GM12878 (cell line): ENCODE measurements around the gene PLAC8. TPM values are rescaled to one million over a fixed set of nuclear protein-coding genes. Genes with fewer than 3 reads are reported as not detected.

Experiments
- ATAC-seq: fragments of 200-7000 bp; cut with Tn5 transposase; 3 replicates; pipeline ENCODE4 v1.9.1; 2020; ENCODE audit warnings: mild to moderate bottlenecking, moderate library complexity
- BruUV-seq: library from RNA; stranded (reverse); fragments of 400-500 nt; replicated peaks from 2 replicates; lab custom pipeline; 2021; lab: Mats Ljungman, UMichigan
- CTCF ChIA-PET: fragments of 300-600 bp; sonication (Branson Sonifier 250); formaldehyde crosslinking; extraction: SDS; loops from one replicate; lab custom pipeline; 2021; ENCODE audit warnings: inconsistent platforms; lab: Yijun Ruan, JAX
- POLR2A ChIA-PET: fragments of 350-600 bp; formaldehyde crosslinking; extraction: SDS; loops from one replicate; lab custom pipeline; 2021; ENCODE audit warnings: inconsistent platforms; lab: Charles Lee
- RAD21 ChIA-PET: fragments of 300-600 bp; sonication (Branson Sonifier 250); formaldehyde crosslinking; loops from one replicate; lab custom pipeline; 2023; ENCODE audit warnings: antibody characterized with exemption; ENCODE audit not compliant: unreplicated experiment; lab: Charles Lee
- SMC1A ChIA-PET: fragments of 300-600 bp; sonication (Branson Sonifier 250); formaldehyde crosslinking; loops from one replicate; lab custom pipeline; 2023; ENCODE audit not compliant: unreplicated experiment, uncharacterized antibody; lab: Charles Lee
- DNase-seq: peaks from one replicate; pipeline ENCODE4 v3.0.0-alpha.2; 2011; ENCODE audit warnings: low read depth, low spot score
- FAIRE-seq: peaks from 3 replicates; lab custom pipeline; 2011; peaks lifted over from hg19 to GRCh38; lab: Jason Lieb, UNC
- H2AFZ ChIP-seq: 2 replicates; pipeline ENCODE4 v1.6.0; 2011; ENCODE audit warnings: low read depth, low read length, control low read depth; ENCODE audit not compliant: control insufficient read depth
- H3K27ac ChIP-seq: 2 replicates; pipeline ENCODE4 v1.5.1; 2011; ENCODE audit warnings: control low read depth; ENCODE audit not compliant: control insufficient read depth, insufficient read depth
- H3K27me3 ChIP-seq, 2 experiments: replicated peaks in 1 of 2; 2 replicates each; pipeline versions ENCODE4 v1.6.0 to v1.6.1; 2011; ENCODE audit warnings: low read length in 1 of 2; ENCODE audit not compliant: control insufficient read depth in 2 of 2, insufficient read depth in 2 of 2
- H3K36me3 ChIP-seq, 2 experiments: 2 replicates each; pipeline ENCODE4 v1.5.1; 2011; ENCODE audit warnings: low read length in 1 of 2; ENCODE audit not compliant: control insufficient read depth in 2 of 2, insufficient read depth in 2 of 2
- H3K4me1 ChIP-seq: 2 replicates; pipeline ENCODE4 v1.6.1; 2011; ENCODE audit warnings: mild to moderate bottlenecking, low read length, moderate library complexity, mixed read lengths; ENCODE audit not compliant: control insufficient read depth, insufficient read depth
- H3K4me2 ChIP-seq: 2 replicates; pipeline ENCODE4 v1.6.0; 2011; ENCODE audit warnings: control low read depth; ENCODE audit not compliant: control insufficient read depth, insufficient read depth
- H3K4me3 ChIP-seq: fragments of 200-600 bp; sonication (generic); 2 replicates; pipeline ENCODE4 v1.5.1; 2016
- H3K79me2 ChIP-seq: 2 replicates; pipeline ENCODE4 v1.6.0; 2011; ENCODE audit warnings: low read length; ENCODE audit not compliant: control insufficient read depth, insufficient read depth
- H3K9ac ChIP-seq: 2 replicates; pipeline ENCODE4 v1.8.0; 2011; ENCODE audit warnings: low read length, control low read depth, mixed read lengths; ENCODE audit not compliant: control insufficient read depth, insufficient read depth
- H3K9me3 ChIP-seq: replicated peaks from 3 replicates; pipeline ENCODE4 v1.5.1; 2011; ENCODE audit warnings: mild to moderate bottlenecking, low read length; ENCODE audit not compliant: control insufficient read depth, insufficient read depth
- H4K20me1 ChIP-seq: 2 replicates; pipeline ENCODE4 v1.6.0; 2011; ENCODE audit not compliant: control insufficient read depth, insufficient read depth
- CBX5 ChIP-seq: sonication (generic); IDR thresholded peaks from 2 replicates; pipeline ENCODE4 v1.6.1; 2016; ENCODE audit warnings: low read depth, moderate library complexity, mild to moderate bottlenecking, inconsistent platforms
- DPF2 ChIP-seq: fragments of 450-650 bp; IDR thresholded peaks from 2 replicates; pipeline ENCODE4 v1.6.1; 2017; ENCODE audit warnings: mild to moderate bottlenecking
- NBN ChIP-seq: fragments of 450-650 bp; IDR thresholded peaks from 2 replicates; pipeline ENCODE4 v1.6.1; 2016
- NFYA ChIP-seq: IDR thresholded peaks from 2 replicates; pipeline ENCODE4 v1.6.1; 2011; ENCODE audit warnings: low read depth, mild to moderate bottlenecking, low read length, improper control_type of control experiment, borderline replicate concordance
- NR2C1 ChIP-seq: fragments of 450-650 bp; IDR thresholded peaks from 2 replicates; pipeline ENCODE4 v1.6.1; 2017; ENCODE audit warnings: antibody characterized with exemption, mild to moderate bottlenecking, moderate library complexity
- PAX8 ChIP-seq: fragments of 450-650 bp; IDR thresholded peaks from 2 replicates; pipeline ENCODE4 v1.6.1; 2017; ENCODE audit warnings: mild to moderate bottlenecking, moderate library complexity
- ZNF207 ChIP-seq: fragments of 450-650 bp; IDR thresholded peaks from 2 replicates; pipeline ENCODE4 v1.6.1; 2014; ENCODE audit warnings: antibody characterized with exemption, mild to moderate bottlenecking, borderline replicate concordance
- WGBS: methylation state at CpG from one replicate; pipeline ENCODE4 v1.1.6; 2016; ENCODE audit warnings: low lambda C conversion rate; ENCODE audit not compliant: insufficient replicate concordance, insufficient coverage; ENCODE audit errors: missing lambda C conversion rate; 5-methylcytosine and 5-hydroxymethylcytosine counted together
- in situ Hi-C: fragments of 300-500 bp; cut with MboI; formaldehyde crosslinking; loops from 9 replicates; pipeline ENCODE4 v1.14.3; 2018; ENCODE audit warnings: mixed read lengths
- intact Hi-C: fragments of 100-400 bp; cut with micrococcal nuclease; formaldehyde crosslinking; loops from one replicate; pipeline ENCODE4 v1.14.2; 2022; ENCODE audit not compliant: unreplicated experiment
- polyA plus RNA-seq, 11 experiments: library from polyadenylated mRNA; depleted of rRNA in 4 of 11; unstranded in 6 of 11; stranded (reverse) in 5 of 11; fragments of >200 nt; fragmentation: Nextera tagmentation in 4 of 11; fragmentation: Illumina TruSeq in 1 of 11; extraction: Ambion mirVana in 4 of 11; extraction: Trizol in 1 of 11; gene quantifications; 1 replicate in 1 of 11; 2 replicates in 10 of 11; pipeline versions ENCODE4 v1.2.1 to v1.2.3, GENCODE V29; 2011 to 2016; ENCODE audit warnings: inconsistent platforms in 2 of 11, missing spikeins in 2 of 11, low read depth in 1 of 11
- total RNA-seq, 4 experiments: library from RNA; depleted of rRNA in 3 of 4; stranded (reverse); fragments of >200 nt in 3 of 4; fragmentation: Illumina TruSeq in 1 of 4; extraction: Trizol in 1 of 4; gene quantifications; 2 replicates each; pipeline versions ENCODE4 v1.2.1 to v1.2.3, GENCODE V29; 2013 to 2021

Gene PLAC8
- total and polyA plus RNA-seq, 10 of the 15 experiments (the other 5 are each of a cell fraction or from before 2014, with no cell fraction given): 214 to 841 (median 348) TPM

DNA sequence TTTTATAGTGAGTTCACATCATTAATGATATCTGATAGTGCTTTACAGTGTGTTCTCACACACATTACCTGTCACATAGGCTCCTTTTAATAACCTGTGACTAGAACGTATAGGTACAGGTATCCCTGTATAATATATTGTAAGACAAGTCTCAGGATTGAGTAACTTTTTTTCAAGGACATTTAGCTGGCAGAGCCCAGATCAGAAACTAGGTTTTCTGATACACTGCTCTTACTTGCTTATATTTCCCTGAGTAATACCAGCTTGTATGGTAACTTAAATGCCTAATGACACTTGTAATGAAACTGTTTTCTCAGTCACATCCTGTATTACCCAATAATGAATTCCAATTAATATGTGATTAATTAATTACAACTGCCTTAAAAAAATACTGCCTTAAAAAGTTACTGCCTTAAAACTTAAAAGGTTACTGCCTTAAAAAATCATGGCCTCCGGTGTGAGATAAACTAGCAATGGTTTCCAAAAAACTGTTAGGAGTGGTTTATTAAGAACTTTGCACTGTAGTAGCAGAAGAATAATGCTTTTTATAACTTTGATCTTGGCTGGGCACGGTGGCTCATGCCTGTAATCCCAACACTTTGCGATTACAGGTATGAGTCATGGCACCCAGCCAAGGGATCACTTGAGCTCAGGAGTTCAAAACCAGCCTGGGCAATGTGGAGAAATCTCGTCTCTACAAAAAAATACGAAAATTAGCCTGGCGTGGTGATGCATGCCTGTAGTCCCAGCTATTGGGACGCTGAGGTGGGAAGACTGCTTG is 67.6 kb downstream of the PLAC8 start:
- H3K9ac ChIP-seq: no peak overlapping the region
- CTCF ChIA-PET: interaction anchor here (1.4 to 1.7 kb wide), 3 partner anchors 10 to 238 kb away, joined by 3 to 6 read pairs (median 4); partner anchors contain the start of gene COQ2
- H3K9me3 ChIP-seq: no peaks in the 10 kb centered on the region; the same call in 2 of the 3 replicates
- SMC1A ChIA-PET: interaction anchor here (0.6 to 1.6 kb wide), 4 partner anchors 9 to 57 kb away, joined by 3 to 6 read pairs (median 4); partner anchors contain the start of gene COPS4
- intact Hi-C loops (no loop called here), in situ Hi-C loops (no loop called here)
- DNase-seq (no peak), FAIRE-seq (no peak), ATAC-seq (no peak)
- peaks cover 3% of the 10 kb centered on the region for H3K79me2 ChIP-seq
- POLR2A ChIA-PET: no interaction called here
- no peak overlapping the region for H3K4me2 ChIP-seq
- no peak overlapping the region for H2AFZ ChIP-seq
- TF ChIP-seq NR2C1: no peak
- no peak for TF ChIP-seq DPF2
- no peak for TF ChIP-seq NFYA
- TF ChIP-seq ZNF207: no peak
- no peak for TF ChIP-seq NBN
- no peak for TF ChIP-seq CBX5
- no peak for TF ChIP-seq PAX8
- no TSS peak for BruUV-seq
- peaks cover 2% of the 10 kb centered on the region; the same call in 1 of the 2 replicates for H3K4me1 ChIP-seq
- no peak overlapping the region for H3K4me3 ChIP-seq
- WGBS: 97% methylated on average over 8 of the region's 8 CpGs
- peaks cover 0 to 3% of the 10 kb centered on the region in 2 experiments; a peak in 2 of 4 replicates for H3K36me3 ChIP-seq
- H4K20me1 ChIP-seq: no peaks in the 10 kb centered on the region
- no peaks in the 10 kb centered on the region for H3K27me3 ChIP-seq
- RAD21 ChIA-PET: interaction anchor here (0.6 to 2.5 kb wide), 4 partner anchors 12 to 238 kb away, joined by 3 to 7 read pairs (median 4); partner anchors contain the start of genes COPS4 and COQ2
- no peak overlapping the region for H3K27ac ChIP-seq
